Breast epithelium (tissue), 3 donors: ENCODE data around the gene CCDC24.

Experiments
- CTCF ChIP-seq, 3 donors: fragments of 450-650 bp; IDR thresholded peaks; one replicate each; pipeline ENCODE4 v1.5.1; 2016 to 2017; ENCODE audit warnings: antibody characterized with exemption in 3 of 3, mild to moderate bottlenecking in 3 of 3, moderate library complexity in 3 of 3
- POLR2AphosphoS5 ChIP-seq, 3 donors: sonication (generic); formaldehyde crosslinking; IDR thresholded peaks; one replicate each; pipeline ENCODE4 v1.6.1; 2017; ENCODE audit warnings: antibody characterized with exemption in 3 of 3

GRCh38 chr1:43996733-43997115 lies 5.3 kb downstream of the CCDC24 start:
- no peak for TF ChIP-seq CTCF (IDR thresholded peaks at IDR 0.05)
- TF ChIP-seq POLR2AphosphoS5 (IDR thresholded peaks at IDR 0.05) = no peak
